ENCODE results near the gene RFX2.
"Not testable (repeated sequence)": the region's sequence is repeated elsewhere in the genome, so short reads cannot be mapped to it uniquely, and the experiment has no call there.

Gene RFX2

GRCh38 chr19:6110360-6110977 lies at the start of gene RFX2:
RFX2 (minus strand) TSS chr19:6110500; CDS start chr19:6047496, 63,004 bp downstream.
- peak; percentile 98 for DNase-seq (ENCODE audit: low read depth in 2 of 2, low spot score in 1 of 2)

- no peak for DNase-seq (ENCODE audit: low read depth in 2 of 2, low spot score in 1 of 2)
Observed at GRCh38 chr19:6156033-6156432, 45.7 kb upstream of the RFX2 start.

GRCh38 chr19:6150289-6150688 lies 40.0 kb upstream of the RFX2 start:
- DNase-seq (ENCODE audit: low read depth in 2 of 2, low spot score in 1 of 2), result no peak

- DNase-seq (ENCODE audit: low read depth in 2 of 2, low spot score in 1 of 2), result no peak
Observed at GRCh38 chr19:6141217-6141616, 30.9 kb upstream of the RFX2 start.

GRCh38 chr19:6138511-6138910 lies 28.2 kb upstream of the RFX2 start:
- DNase-seq (ENCODE audit: low read depth in 2 of 2, low spot score in 1 of 2), result no peak

- DNase-seq (ENCODE audit: low read depth in 2 of 2, low spot score in 1 of 2), result no peak
Observed at GRCh38 chr19:6138066-6138465, 27.8 kb upstream of the RFX2 start.

GRCh38 chr19:6133231-6133630 lies 22.9 kb upstream of the RFX2 start:
- DNase-seq (ENCODE audit: low read depth in 2 of 2, low spot score in 1 of 2), result no peak

- no peak for DNase-seq (ENCODE audit: low read depth in 2 of 2, low spot score in 1 of 2)
Observed at GRCh38 chr19:6132482-6132881, 22.2 kb upstream of the RFX2 start.

- no peak for DNase-seq (ENCODE audit: low read depth in 2 of 2, low spot score in 1 of 2)
Observed at GRCh38 chr19:6127716-6128335, 17.5 kb upstream of the RFX2 start.

- DNase-seq (ENCODE audit: low read depth in 2 of 2, low spot score in 1 of 2), result no peak
Observed at GRCh38 chr19:6126335-6126974, 16.2 kb upstream of the RFX2 start.

GRCh38 chr19:6125571-6125989 lies 15.3 kb upstream of the RFX2 start:
- DNase-seq (ENCODE audit: low read depth in 2 of 2, low spot score in 1 of 2), result peak in 1 of 2 donors; percentile 33

GRCh38 chr19:6119031-6119430 lies 8.7 kb upstream of the RFX2 start:
- no peak for DNase-seq (ENCODE audit: low read depth in 2 of 2, low spot score in 1 of 2)

GRCh38 chr19:6118043-6118442 lies 7.7 kb upstream of the RFX2 start:
- no peak for DNase-seq (ENCODE audit: low read depth in 2 of 2, low spot score in 1 of 2)

- DNase-seq (ENCODE audit: low read depth in 2 of 2, low spot score in 1 of 2), result no peak
Observed at GRCh38 chr19:6117534-6117933, 7.2 kb upstream of the RFX2 start.

- DNase-seq (ENCODE audit: low read depth in 2 of 2, low spot score in 1 of 2), result no peak
Observed at GRCh38 chr19:6116749-6117430, 6.6 kb upstream of the RFX2 start.

- DNase-seq (ENCODE audit: low read depth in 2 of 2, low spot score in 1 of 2), result no peak
Observed at GRCh38 chr19:6115992-6116391, 5.7 kb upstream of the RFX2 start.

- no peak for DNase-seq (ENCODE audit: low read depth in 2 of 2, low spot score in 1 of 2)
Observed at GRCh38 chr19:6113616-6114188, 3.4 kb upstream of the RFX2 start.

- DNase-seq (ENCODE audit: low read depth in 2 of 2, low spot score in 1 of 2), result no peak
Observed at GRCh38 chr19:6109947-6110346, 353 bp downstream of the RFX2 start.

- peak in 1 of 2 donors; percentile 37 for DNase-seq (ENCODE audit: low read depth in 2 of 2, low spot score in 1 of 2)
Observed at GRCh38 chr19:6108721-6109633, 1.3 kb downstream of the RFX2 start.

GRCh38 chr19:6106643-6107294 lies 3.5 kb downstream of the RFX2 start:
- DNase-seq (ENCODE audit: low read depth in 2 of 2, low spot score in 1 of 2), result not testable (repeated sequence)

All from stimulated activated CD8-positive, alpha-beta memory T cell treated with anti-CD3 and anti-CD28 coated beads, Interleukin-4, amount 100 ng/mL, for 1 hour (primary cell).